K562 (cell line): ENCODE results near the gene BCORL1. TPM values are rescaled to one million over a fixed set of nuclear protein-coding genes. Genes with fewer than 3 reads are reported as not detected.

ENCODE experiments used
- BACH1 ChIP-seq: fragments of 200-800 bp; sonication (Bioruptor generic); IDR thresholded peaks from 2 replicates; pipeline ENCODE4 v1.6.1; 2016; ENCODE audit warnings: missing genetic modification characterization, missing compliant biosample characterization
- GTF2E2 ChIP-seq: fragments of 200-800 bp; sonication (Bioruptor generic); IDR thresholded peaks from 2 replicates; pipeline ENCODE4 v1.6.1; 2016; ENCODE audit warnings: missing genetic modification characterization, missing compliant biosample characterization
- HSF4 ChIP-seq: fragments of 250-450 bp; sonication (Bioruptor Pico); IDR thresholded peaks from 2 replicates; pipeline ENCODE4 v2.1.2; 2022; ENCODE audit warnings: mild to moderate bottlenecking, moderate library complexity, borderline replicate concordance
- KLF6 ChIP-seq: fragments of 250-450 bp; sonication (Bioruptor Pico); IDR thresholded peaks from 2 replicates; pipeline ENCODE4 v1.4.0; 2020; ENCODE audit warnings: mild to moderate bottlenecking, moderate library complexity, borderline replicate concordance
- MBD1 ChIP-seq: fragments of 250-450 bp; sonication (Bioruptor Pico); IDR thresholded peaks from 2 replicates; pipeline ENCODE4 v1.8.0; 2022; ENCODE audit warnings: inconsistent platforms
- RBM34 ChIP-seq: fragments of 200-400 bp; formaldehyde crosslinking; IDR thresholded peaks from 2 replicates; pipeline ENCODE4 v1.6.1; 2018; ENCODE audit warnings: low read length, borderline replicate concordance; ENCODE audit not compliant: insufficient read depth
- RCOR1 ChIP-seq, 2 experiments: IDR thresholded peaks; 2 replicates each; pipeline ENCODE4 v1.6.1; 2012; ENCODE audit warnings: low read depth in 2 of 2, low read length in 2 of 2, borderline replicate concordance in 1 of 2, improper control_type of control experiment in 1 of 2
- RFX7 ChIP-seq: fragments of 250-450 bp; sonication (Bioruptor Pico); IDR thresholded peaks from 2 replicates; pipeline ENCODE4 v1.5.1; 2021; ENCODE audit warnings: mild to moderate bottlenecking
- SMARCA5 ChIP-seq: fragments of 450-650 bp; IDR thresholded peaks from 2 replicates; pipeline ENCODE4 v1.6.1; 2016
- SP1 ChIP-seq: sonication (generic); formaldehyde crosslinking; IDR thresholded peaks from 2 replicates; pipeline ENCODE4 v1.8.1; 2022; ENCODE audit warnings: mild to moderate bottlenecking, missing genetic modification reagents
- TSC22D4 ChIP-seq: fragments of 450-650 bp; IDR thresholded peaks from 2 replicates; pipeline ENCODE4 v1.6.1; 2016; ENCODE audit warnings: missing genetic modification characterization, missing biosample characterization, control low read depth
- ZBTB12 ChIP-seq: fragments of 250-450 bp; sonication (Bioruptor Pico); IDR thresholded peaks from 2 replicates; pipeline ENCODE4 v1.4.0; 2020
- ZNF133 ChIP-seq: fragments of 250-450 bp; sonication (Bioruptor Pico); IDR thresholded peaks from 2 replicates; pipeline ENCODE4 v1.4.0; 2020; ENCODE audit warnings: mild to moderate bottlenecking
- ZNF740 ChIP-seq, 3 experiments: fragments of 200-800 bp in 1 of 3; sonication (Bioruptor generic) in 1 of 3; sonication (generic) in 1 of 3; formaldehyde crosslinking in 1 of 3; IDR thresholded peaks; 2 replicates each; pipeline versions ENCODE4 v1.6.1 to v1.8.0; 2016 to 2022; ENCODE audit warnings: mild to moderate bottlenecking in 2 of 3, missing compliant biosample characterization in 2 of 3, missing genetic modification characterization in 2 of 3, missing genetic modification reagents in 1 of 3
- polyA plus RNA-seq, 8 experiments: library from polyadenylated mRNA; depleted of rRNA in 4 of 8; stranded (reverse) in 5 of 8; unstranded in 3 of 8; fragments of >200 nt; fragmentation: Nextera tagmentation in 2 of 8; fragmentation: Illumina TruSeq in 1 of 8; extraction: Ambion mirVana in 2 of 8; extraction: Trizol in 1 of 8; gene quantifications; 2 replicates each; pipeline versions ENCODE4 v1.2.1 to v1.2.3, GENCODE V29; 2011 to 2014; ENCODE audit warnings: inconsistent platforms in 1 of 8, missing spikeins in 1 of 8
- total RNA-seq, 7 experiments: library from RNA; depleted of rRNA in 6 of 7; stranded (reverse); fragments of >200 nt in 6 of 7; fragmentation: Illumina TruSeq in 2 of 7; extraction: Trizol in 2 of 7; gene quantifications; 2 replicates each; pipeline versions ENCODE4 v1.2.1 to v1.2.3, GENCODE V29; 2011 to 2021; ENCODE audit warnings: low replicate concordance in 1 of 7
- TF ChIP-seq, protein P1 (sequence below): fragments of 200-800 bp; sonication (Bioruptor generic); IDR thresholded peaks from 2 replicates; pipeline ENCODE4 v1.6.1; 2017; ENCODE audit warnings: missing genetic modification characterization, missing compliant biosample characterization
- TF ChIP-seq, protein P2 (sequence below), 2 experiments: fragments of 450-650 bp; IDR thresholded peaks; 2 replicates each; pipeline ENCODE4 v1.6.1; 2018; ENCODE audit warnings: mild to moderate bottlenecking in 2 of 2, low read depth in 1 of 2; ENCODE audit not compliant: partially characterized antibody in 2 of 2
- TF ChIP-seq, protein P3 (sequence below): fragments of 250-450 bp; sonication (Bioruptor Pico); IDR thresholded peaks from 2 replicates; pipeline ENCODE4 v1.6.1; 2021; ENCODE audit warnings: mild to moderate bottlenecking

Gene BCORL1
- total and polyA plus RNA-seq, 9 of the 15 experiments (the other 6 are each of a cell fraction or from before 2014, with no cell fraction given): 0.48 to 29.6 (median 2.1) TPM

DNA sequence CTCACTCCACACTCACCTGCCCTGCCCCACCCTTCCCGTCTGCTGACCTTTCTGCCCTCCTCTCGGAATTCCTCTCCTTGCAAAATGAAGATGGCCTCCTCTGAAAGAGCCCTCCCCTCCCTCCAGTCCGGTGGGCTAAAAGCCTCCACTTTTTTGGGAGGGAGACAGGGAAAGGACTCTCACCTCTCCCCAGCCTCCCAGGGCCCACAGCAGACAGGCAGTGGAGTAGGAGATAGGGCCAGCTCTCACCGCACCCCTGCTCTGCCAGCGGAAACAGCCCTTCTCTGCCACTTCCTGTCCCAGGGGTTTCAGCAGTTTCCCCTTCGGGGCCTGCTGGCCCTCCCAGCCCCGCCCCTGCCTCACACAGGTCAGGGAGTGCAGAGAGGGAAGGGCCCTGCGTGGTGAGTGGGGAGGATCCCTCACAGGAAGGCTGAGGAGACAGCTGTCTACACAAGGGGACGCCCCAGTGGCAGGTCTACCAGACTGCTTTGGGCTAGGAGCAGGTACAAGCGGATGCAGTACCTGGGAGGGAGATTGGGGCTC is 109.6 kb downstream of the BCORL1 start (continued):
- TF ChIP-seq RBM34 (no peak), BACH1 (tag) (no peak), ZNF133 (CRISPR knock-in tag) (no peak), ZBTB12 (CRISPR knock-in tag) (no peak), MBD1 (CRISPR knock-in tag) (no peak), GTF2E2 (tag) (no peak), SMARCA5 (no peak), KLF6 (CRISPR knock-in tag) (no peak), TSC22D4 (no peak), HSF4 (CRISPR knock-in tag) (no peak), RFX7 (no peak), SP1 (CRISPR knock-in tag) (no peak), ZNF740 (CRISPR knock-in tag; IDR thresholded peaks at IDR 0.05) (no peak), ZNF740 (tag; IDR thresholded peaks at IDR 0.05) (no peak), RCOR1 (IDR thresholded peaks at IDR 0.05; ENCODE audit: borderline replicate concordance in 1 of 2, low read depth in 2 of 2, low read length in 2 of 2) (peak in 1 of 2 experiments; percentile 51; a peak in 2 of 4 replicates)
- TF ChIP-seq, protein P1, sequence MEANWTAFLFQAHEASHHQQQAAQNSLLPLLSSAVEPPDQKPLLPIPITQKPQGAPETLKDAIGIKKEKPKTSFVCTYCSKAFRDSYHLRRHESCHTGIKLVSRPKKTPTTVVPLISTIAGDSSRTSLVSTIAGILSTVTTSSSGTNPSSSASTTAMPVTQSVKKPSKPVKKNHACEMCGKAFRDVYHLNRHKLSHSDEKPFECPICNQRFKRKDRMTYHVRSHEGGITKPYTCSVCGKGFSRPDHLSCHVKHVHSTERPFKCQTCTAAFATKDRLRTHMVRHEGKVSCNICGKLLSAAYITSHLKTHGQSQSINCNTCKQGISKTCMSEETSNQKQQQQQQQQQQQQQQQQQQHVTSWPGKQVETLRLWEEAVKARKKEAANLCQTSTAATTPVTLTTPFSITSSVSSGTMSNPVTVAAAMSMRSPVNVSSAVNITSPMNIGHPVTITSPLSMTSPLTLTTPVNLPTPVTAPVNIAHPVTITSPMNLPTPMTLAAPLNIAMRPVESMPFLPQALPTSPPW (CRISPR knock-in tag): peak; percentile 66; the same call in 1 of the 2 replicates
- TF ChIP-seq, protein P2, sequence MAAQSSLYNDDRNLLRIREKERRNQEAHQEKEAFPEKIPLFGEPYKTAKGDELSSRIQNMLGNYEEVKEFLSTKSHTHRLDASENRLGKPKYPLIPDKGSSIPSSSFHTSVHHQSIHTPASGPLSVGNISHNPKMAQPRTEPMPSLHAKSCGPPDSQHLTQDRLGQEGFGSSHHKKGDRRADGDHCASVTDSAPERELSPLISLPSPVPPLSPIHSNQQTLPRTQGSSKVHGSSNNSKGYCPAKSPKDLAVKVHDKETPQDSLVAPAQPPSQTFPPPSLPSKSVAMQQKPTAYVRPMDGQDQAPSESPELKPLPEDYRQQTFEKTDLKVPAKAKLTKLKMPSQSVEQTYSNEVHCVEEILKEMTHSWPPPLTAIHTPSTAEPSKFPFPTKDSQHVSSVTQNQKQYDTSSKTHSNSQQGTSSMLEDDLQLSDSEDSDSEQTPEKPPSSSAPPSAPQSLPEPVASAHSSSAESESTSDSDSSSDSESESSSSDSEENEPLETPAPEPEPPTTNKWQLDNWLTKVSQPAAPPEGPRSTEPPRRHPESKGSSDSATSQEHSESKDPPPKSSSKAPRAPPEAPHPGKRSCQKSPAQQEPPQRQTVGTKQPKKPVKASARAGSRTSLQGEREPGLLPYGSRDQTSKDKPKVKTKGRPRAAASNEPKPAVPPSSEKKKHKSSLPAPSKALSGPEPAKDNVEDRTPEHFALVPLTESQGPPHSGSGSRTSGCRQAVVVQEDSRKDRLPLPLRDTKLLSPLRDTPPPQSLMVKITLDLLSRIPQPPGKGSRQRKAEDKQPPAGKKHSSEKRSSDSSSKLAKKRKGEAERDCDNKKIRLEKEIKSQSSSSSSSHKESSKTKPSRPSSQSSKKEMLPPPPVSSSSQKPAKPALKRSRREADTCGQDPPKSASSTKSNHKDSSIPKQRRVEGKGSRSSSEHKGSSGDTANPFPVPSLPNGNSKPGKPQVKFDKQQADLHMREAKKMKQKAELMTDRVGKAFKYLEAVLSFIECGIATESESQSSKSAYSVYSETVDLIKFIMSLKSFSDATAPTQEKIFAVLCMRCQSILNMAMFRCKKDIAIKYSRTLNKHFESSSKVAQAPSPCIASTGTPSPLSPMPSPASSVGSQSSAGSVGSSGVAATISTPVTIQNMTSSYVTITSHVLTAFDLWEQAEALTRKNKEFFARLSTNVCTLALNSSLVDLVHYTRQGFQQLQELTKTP (IDR thresholded peaks at IDR 0.05; ENCODE audit: low read depth in 1 of 2, partially characterized antibody in 2 of 2): no peak
- TF ChIP-seq, protein P3, sequence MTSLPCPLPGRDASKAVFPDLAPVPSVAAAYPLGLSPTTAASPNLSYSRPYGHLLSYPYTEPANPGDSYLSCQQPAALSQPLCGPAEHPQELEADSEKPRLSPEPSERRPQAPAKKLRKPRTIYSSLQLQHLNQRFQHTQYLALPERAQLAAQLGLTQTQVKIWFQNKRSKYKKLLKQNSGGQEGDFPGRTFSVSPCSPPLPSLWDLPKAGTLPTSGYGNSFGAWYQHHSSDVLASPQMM (CRISPR knock-in tag): no peak
